Progenitor cell of endocrine pancreas (in vitro differentiated cells): Measurements from ENCODE around the gene MOXD1. TPM values are rescaled to one million over a fixed set of nuclear protein-coding genes. Genes with fewer than 3 reads are reported as not detected.

Experiments used
- DNase-seq: peaks from one replicate; pipeline ENCODE4 v3.0.0; 2021; ENCODE audit warnings: low spot score; ENCODE audit not compliant: unreplicated experiment
- H3K27ac Mint-ChIP-seq: 2 replicates; pipeline ENCODE4 v1.8.0; 2021; ENCODE audit warnings: mild to moderate bottlenecking, moderate library complexity, mixed read lengths
- H3K27me3 Mint-ChIP-seq: 2 replicates; pipeline ENCODE4 v1.8.0; 2021; ENCODE audit warnings: mixed read lengths
- H3K36me3 Mint-ChIP-seq: 2 replicates; pipeline ENCODE4 v1.8.0; 2022; ENCODE audit warnings: mixed read lengths; ENCODE audit not compliant: insufficient read depth
- H3K4me1 Mint-ChIP-seq: 2 replicates; pipeline ENCODE4 v1.8.0; 2021; ENCODE audit warnings: low read depth, mixed read lengths
- H3K4me3 Mint-ChIP-seq: 2 replicates; pipeline ENCODE4 v1.8.0; 2021; ENCODE audit warnings: low read depth, mild to moderate bottlenecking, moderate library complexity, mixed read lengths
- H3K9me3 Mint-ChIP-seq: 2 replicates; pipeline ENCODE4 v1.8.0; 2021; ENCODE audit warnings: low read depth, mixed read lengths
- CTCF ChIP-seq: fragments of 200-600 bp; sonication (generic); IDR thresholded peaks from one replicate; pipeline ENCODE4 v1.5.0; 2021; ENCODE audit warnings: antibody characterized with exemption, mild to moderate bottlenecking; ENCODE audit not compliant: unreplicated experiment
- total RNA-seq: library from RNA; stranded (reverse); gene quantifications from 2 replicates; pipeline ENCODE4 v1.2.1, GENCODE V29; 2021

The MOXD1 gene
- total RNA-seq, 1 donor from 2014 or later = 8.4 TPM

GRCh38 chr6:132381381-132381780 lies 19.9 kb downstream of the MOXD1 start:
- Mint-ChIP-seq H3K4me1 (peaks cover 6% of the 10 kb centered on the region), H3K4me3 (no peak overlapping the region), H3K36me3 (peaks cover 7% of the 10 kb centered on the region), H3K27me3 (no peaks in the 10 kb centered on the region), H3K9me3 (peaks cover 15% of the 10 kb centered on the region), H3K27ac (no peak overlapping the region)
- TF ChIP-seq CTCF = no peak
- no peak for DNase-seq

GRCh38 chr6:132380358-132381029 lies 20.8 kb downstream of the MOXD1 start:
- peaks cover 7% of the 10 kb centered on the region for H3K36me3 Mint-ChIP-seq
- H3K27me3 Mint-ChIP-seq = no peaks in the 10 kb centered on the region
- no peak for TF ChIP-seq CTCF
- no peak for DNase-seq
- peaks cover 6% of the 10 kb centered on the region for H3K4me1 Mint-ChIP-seq
- H3K27ac Mint-ChIP-seq = no peak overlapping the region
- peaks cover 15% of the 10 kb centered on the region for H3K9me3 Mint-ChIP-seq
- no peak overlapping the region for H3K4me3 Mint-ChIP-seq

GRCh38 chr6:132369526-132369925 lies 31.7 kb downstream of the MOXD1 start:
- Mint-ChIP-seq H3K27me3 (no peaks in the 10 kb centered on the region), H3K27ac (no peak overlapping the region), H3K9me3 (no peaks in the 10 kb centered on the region), H3K4me3 (no peak overlapping the region), H3K36me3 (no peaks in the 10 kb centered on the region), H3K4me1 (peaks cover 14% of the 10 kb centered on the region)
- no peak for DNase-seq
- TF ChIP-seq CTCF = no peak

GRCh38 chr6:132368916-132369481 lies 32.3 kb downstream of the MOXD1 start:
- H3K27me3 Mint-ChIP-seq = no peaks in the 10 kb centered on the region
- no peak overlapping the region for H3K27ac Mint-ChIP-seq
- H3K4me3 Mint-ChIP-seq = no peak overlapping the region
- no peak for DNase-seq
- H3K9me3 Mint-ChIP-seq = no peaks in the 10 kb centered on the region
- H3K36me3 Mint-ChIP-seq = no peaks in the 10 kb centered on the region
- TF ChIP-seq CTCF = no peak
- peaks cover 16% of the 10 kb centered on the region for H3K4me1 Mint-ChIP-seq

GRCh38 chr6:132365281-132365907 lies 35.9 kb downstream of the MOXD1 start:
- DNase-seq = no peak
- H3K4me3 Mint-ChIP-seq = no peak overlapping the region
- H3K27ac Mint-ChIP-seq = peak overlapping the region; percentile 71
- no peaks in the 10 kb centered on the region for H3K9me3 Mint-ChIP-seq
- H3K36me3 Mint-ChIP-seq = peaks cover 1% of the 10 kb centered on the region
- H3K4me1 Mint-ChIP-seq = peaks cover 18% of the 10 kb centered on the region
- no peak for TF ChIP-seq CTCF
- H3K27me3 Mint-ChIP-seq = no peaks in the 10 kb centered on the region
